CMK (cell line): ENCODE results near the gene AACS.
"Not testable (repeated sequence)": the region's sequence is repeated elsewhere in the genome, so short reads cannot be mapped to it uniquely, and the experiment has no call there.

Experiments used
- DNase-seq: peaks from one replicate; pipeline ENCODE4 v3.0.0-alpha.2; 2010; ENCODE audit warnings: low read depth

The AACS gene, protein sequence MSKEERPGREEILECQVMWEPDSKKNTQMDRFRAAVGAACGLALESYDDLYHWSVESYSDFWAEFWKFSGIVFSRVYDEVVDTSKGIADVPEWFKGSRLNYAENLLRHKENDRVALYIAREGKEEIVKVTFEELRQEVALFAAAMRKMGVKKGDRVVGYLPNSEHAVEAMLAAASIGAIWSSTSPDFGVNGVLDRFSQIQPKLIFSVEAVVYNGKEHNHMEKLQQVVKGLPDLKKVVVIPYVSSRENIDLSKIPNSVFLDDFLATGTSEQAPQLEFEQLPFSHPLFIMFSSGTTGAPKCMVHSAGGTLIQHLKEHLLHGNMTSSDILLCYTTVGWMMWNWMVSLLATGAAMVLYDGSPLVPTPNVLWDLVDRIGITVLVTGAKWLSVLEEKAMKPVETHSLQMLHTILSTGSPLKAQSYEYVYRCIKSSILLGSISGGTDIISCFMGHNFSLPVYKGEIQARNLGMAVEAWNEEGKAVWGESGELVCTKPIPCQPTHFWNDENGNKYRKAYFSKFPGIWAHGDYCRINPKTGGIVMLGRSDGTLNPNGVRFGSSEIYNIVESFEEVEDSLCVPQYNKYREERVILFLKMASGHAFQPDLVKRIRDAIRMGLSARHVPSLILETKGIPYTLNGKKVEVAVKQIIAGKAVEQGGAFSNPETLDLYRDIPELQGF

DNA sequence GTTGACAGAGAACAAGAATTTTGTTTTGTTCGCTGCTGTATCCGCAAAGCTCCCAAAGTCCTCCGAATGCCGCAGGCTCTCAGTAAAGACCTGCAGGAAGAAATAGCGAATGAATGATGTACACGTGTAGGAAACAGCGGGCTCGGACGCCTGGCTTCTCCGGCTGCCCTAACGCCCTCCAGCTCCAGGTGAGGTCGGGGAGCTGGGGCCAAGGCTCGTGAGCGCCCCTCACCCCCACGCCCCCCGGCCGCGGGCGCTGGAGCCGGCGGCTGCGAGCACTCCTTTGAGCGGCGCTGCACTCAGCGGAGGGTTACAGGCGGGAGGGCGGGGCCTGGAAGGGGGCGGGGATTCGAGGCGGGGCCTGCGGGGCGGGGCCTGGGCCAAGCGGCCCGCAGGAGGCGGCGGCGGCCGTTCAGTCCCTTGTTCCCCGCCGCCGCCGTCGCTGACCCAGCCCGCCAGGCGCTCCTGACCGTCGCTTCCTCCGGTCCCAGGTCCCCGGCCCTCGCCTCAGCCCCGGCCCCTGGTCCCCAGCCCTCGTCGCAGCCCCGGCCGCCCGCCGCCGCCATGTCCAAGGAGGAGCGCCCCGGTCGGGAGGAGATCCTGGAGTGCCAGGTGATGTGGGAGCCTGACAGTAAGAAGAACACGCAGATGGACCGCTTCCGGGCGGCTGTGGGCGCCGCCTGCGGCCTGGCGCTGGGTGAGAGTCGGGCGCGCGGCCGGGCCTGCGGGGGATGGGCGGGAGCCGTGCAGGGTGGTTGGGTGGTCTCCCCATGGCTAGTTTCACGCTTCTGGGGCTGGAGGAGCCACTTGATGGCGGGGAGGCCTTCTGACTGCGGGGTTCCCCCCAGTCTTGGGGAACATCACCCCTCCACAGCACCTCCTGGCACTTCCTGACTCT lies at the start of gene AACS:
Gene AACS (plus strand): TSS at position 415 of the 898 bp plus-strand sequence. CDS start 150 bp downstream, at position 565.
- DNase-seq = peak; percentile 45

DNA sequence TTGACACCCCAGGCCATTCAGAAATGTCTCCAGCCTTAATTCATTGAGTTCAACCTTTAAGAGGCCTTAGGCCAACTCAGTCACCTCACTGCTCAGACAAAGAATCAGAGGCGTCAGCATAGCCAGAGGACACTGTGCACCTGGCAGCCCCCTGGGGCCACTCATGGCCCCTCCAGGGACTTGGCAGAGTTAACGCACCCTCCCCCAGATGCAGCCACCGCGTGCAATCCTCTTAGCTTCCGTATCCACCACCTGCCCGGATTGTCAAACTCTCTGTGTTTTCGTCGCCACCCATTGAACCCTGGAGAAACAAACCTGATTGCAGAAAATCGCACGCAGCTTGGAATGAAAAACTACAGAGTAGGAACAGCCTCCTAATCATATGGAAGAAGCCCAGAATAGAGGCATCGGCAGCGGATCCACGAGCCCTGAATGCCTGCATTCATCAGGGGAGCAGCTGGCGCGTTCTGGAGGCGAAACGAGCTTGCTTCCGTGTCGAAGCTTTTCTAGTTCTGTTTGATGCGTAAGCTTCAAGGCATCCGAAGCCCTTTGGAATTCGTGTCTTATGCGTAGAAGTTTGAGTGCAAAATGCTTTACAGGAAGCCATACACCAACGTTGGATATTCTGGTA lies 49.4 kb upstream of the AACS start:
- DNase-seq = no peak

DNA sequence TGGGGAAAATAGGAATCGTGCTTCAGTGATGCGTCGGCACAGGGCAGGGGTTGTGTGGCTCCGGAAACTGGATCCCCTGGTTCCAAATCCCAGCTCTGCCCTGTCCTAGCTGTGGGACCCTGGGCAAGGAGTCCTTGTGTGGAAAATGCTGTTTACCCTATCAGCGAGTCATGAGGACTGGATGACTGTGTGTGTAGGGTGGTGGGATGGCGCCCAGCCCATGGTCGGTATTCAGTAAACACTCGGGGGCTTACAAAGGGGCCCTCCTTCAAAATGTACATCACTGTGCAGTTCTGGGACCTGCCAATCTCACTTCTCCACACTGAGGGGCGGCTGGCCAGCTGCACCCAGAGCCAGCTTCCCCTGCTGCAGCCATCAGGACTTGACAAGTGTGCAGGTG lies 47.4 kb upstream of the AACS start:
- no peak for DNase-seq

DNA sequence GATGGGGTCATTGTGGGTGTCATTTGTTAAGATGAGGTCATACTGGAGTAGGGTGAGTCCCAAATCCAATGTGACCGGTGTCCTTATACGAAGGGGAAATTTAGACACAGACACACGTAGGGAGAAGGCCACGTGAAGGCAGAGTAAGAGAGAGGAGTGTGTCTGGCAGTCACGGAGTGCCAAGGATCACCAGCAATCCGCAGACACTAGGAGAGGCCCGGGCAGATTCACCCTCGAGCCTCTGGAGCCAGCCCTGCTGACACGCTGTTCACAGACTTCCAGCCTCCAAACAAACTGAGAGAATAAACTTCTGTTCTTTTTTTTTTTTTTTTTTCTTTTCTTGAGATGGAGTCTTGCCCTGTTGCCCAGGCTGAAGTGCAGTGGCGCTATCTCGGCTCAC lies 46.9 kb upstream of the AACS start:
- DNase-seq = no peak

DNA sequence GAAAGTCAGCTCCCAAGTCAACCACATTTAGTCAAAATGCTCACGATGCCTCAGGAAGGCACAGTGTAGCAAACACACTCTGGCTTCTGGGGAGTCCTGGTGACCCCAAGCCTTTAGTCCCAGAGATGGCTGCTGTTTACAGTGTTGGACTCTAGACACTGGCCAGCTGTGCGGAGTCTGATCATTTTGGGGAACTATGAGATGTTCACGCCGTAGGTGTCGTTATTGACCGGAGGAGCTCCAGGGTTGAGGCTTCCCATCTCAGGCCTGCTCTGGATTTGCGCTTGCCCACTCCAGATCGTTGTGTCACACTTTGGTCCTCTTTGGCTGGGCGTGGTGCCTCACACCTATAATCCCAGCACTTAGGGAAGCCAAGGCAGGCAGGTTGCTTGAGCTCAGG lies 44.1 kb upstream of the AACS start:
- no peak for DNase-seq

DNA sequence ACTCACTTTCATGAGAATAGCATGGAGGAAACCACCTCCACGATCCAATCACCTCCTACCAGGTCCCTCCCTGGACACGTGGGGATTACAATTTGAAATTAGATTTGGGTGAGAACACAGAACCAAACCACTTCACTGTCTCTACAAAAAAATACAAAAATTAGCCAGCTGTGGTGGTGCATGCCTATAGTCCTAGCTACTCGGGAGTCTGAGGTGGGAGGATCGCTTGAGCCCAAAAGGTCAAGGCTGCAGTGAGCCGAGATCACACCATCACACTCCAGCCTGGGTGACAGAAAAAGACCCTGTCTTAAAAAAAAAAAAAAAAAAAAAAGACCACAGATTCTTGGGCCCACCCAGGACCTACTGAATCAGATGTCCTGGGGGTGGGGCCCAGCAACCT lies 43.5 kb upstream of the AACS start:
- DNase-seq = no peak

DNA sequence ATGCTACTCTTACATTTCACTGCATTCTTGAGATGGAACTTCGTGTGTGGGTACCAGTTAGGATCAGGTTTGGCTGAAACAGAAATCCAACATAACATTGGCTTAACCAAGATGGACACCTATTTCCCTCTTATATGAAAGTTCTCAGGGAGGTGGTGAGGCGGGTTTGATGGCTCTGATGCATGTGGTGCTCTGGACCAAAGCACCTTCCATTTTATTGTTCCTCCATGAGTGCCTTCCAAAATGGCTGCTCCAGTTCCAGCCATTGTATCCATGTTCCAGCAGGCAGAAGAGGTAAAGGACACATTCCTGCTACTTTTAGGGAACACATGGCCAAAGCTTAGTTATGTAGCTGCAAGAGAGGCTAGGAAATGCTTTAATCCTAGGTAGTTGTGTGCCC lies 42.2 kb upstream of the AACS start:
- no peak for DNase-seq

DNA sequence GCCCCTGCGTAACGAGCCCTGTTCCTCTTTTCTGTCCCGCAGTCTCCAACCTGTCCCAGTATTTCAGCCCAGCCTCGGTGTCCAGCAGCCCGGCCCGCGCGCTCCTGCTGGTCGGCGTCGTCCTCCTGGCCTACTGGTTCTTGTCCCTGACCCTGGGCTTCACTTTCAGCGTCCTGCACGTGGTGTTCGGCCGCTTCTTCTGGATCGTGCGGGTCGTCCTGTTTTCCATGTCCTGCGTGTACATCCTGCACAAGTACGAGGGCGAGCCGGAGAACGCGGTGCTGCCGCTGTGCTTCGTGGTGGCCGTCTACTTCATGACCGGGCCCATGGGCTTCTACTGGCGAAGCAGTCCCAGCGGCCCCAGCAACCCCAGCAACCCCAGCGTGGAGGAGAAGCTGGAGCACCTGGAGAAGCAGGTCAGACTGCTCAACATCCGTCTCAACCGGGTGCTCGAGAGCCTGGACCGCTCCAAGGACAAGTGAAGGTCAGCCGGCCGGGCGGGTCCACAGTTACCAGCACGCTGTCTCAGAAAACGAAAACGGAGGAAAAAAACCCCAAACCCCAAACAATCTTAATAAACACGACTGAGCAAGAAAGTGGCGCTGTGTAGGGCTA lies 40.2 kb upstream of the AACS start:
- DNase-seq = no peak

DNA sequence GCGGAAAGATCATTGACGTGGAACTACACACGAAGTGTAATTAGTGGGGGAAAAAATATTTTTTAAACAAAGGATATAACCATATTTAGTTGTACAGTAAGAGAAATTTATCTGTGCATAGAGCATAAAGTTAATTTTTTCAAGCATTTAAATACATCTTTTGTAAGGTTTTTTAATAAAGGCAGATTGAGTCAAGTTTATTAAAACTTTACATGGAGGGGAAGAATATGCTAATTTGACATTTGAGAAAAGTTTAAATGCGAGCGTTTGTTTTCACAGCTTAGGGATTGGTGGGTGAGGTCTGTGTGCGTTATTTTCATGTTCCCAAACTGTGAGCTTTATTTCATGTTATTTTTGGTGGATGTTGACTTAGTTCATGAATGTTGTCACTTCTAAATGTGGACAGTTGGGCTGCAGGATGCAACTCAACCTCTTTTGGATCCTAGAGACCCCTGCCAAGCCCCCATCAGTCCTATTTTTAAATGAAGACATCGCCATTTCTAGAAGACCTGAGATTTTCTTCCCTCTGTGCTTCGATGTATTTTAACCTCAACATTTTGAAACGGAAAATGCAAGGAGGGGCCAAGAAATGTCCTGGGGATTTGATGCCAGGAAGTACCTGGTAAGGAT lies 39.5 kb upstream of the AACS start:
- DNase-seq = no peak

DNA sequence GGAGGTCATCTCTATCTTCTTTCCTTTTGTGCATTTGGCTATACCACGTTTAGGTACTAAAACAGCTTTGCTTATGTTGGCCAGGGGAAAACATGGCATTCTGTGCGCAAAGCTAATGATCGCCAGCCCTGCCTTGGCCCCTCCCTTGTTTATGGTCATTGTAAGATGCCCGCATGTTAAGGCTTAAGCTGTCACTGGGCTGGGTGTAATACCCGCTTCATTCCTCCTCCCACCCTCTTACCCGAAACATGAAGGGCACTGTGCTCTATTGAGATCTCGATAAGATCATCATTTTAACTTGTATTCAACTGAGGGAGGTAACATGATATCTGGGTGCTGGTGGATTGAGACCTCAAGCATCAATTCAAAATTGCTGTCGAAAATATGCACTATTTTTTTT lies 37.1 kb upstream of the AACS start:
- DNase-seq = no peak

DNA sequence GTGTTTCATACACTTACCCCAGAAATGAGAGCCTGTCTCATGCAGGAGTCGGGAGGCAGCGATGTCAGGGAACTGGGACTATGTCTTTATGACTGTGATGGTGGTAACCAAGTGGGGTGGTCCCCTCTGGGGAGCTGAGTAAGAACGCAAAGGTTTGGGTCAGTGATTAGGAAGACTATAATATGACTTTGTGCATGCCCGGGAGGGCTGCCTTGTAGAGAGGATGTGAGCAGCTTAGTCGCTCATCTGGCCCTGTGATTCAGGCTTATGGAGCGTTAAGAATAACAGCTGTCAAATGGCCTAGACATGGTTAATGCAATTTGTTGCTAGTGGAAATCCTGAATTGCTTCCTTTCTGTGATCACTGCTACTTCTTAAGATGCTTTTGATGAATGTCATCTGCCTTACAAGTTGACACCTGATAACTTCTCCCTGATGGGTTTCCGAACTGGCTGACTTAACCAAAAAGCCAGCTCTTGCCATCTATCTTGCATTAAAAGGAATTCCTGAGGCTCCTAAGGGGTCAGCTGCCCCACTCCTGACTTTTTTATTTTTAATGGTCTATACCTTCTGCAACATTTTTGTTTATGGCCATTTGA lies 35.4 kb upstream of the AACS start:
- DNase-seq = no peak

DNA sequence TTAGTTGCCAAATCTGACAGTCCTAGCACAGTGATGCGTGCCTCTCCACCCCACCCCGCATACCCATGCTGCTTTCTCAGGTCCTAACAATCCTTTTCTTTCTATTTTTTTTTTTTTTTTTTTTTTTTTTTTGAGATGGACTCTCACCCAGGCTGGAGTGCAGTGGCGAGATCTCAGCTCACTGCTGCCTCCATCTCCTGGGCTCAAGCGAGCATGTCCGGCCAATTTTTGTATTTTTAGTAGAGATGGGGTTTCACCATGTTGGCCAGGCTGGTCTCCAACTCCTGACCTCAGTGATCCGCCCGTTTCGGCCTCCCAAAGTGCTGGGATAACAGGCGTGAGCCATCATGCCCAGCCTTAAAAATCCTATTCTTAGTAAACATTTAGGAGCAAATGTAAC lies 33.8 kb upstream of the AACS start:
- DNase-seq = not testable (repeated sequence)

DNA sequence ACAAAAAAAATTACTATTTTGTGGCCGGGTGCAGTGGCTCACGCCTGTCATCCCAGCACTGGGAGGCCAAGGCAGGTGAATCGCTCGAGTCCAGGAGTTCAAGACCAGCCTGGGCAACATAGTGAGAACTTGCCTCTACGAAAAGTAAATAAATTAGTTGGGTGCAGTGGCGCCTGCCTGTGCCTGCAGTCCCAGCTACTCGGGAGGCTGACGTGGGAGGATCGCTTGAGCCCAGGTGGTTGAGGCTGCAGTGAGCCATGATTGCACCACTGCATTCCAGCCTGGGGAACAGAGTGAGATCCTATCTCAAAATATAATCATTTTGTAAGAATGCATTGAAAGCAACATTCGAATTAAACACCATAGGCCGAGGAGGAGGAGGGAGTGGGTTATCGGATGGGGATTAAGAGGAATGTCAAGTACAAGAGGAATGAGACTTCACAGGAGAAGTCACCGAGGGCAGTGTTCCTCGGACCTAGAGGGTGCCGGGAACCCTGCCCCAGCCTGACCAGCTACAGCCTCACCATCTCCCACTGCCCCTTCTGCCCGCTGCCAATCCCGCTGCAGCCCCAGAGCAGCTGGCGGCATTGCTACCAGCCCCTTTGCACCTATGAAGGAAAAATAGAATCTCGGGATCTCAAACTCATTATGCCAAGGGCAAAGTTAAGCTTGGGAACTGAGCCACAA lies 32.6 kb upstream of the AACS start:
- no peak for DNase-seq

DNA sequence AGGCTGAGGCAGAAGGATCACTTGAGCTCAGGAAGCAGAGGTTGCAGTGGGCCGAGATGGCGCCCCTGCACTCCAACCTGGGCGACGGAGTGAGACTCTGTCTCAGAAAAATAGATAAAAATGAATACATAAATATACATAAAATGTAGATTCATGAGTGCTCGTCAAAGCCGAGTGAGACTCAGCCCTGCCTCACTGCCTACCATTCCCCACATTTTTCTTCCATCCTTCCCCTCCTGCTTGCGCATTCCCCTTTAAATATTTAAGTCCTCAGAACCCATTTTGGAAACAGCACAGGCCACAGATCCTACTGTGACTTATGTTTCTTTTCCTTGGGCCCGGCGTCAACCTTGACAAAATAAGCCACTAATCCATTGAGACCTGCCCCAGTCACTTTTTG lies 31.9 kb upstream of the AACS start:
- DNase-seq = no peak

DNA sequence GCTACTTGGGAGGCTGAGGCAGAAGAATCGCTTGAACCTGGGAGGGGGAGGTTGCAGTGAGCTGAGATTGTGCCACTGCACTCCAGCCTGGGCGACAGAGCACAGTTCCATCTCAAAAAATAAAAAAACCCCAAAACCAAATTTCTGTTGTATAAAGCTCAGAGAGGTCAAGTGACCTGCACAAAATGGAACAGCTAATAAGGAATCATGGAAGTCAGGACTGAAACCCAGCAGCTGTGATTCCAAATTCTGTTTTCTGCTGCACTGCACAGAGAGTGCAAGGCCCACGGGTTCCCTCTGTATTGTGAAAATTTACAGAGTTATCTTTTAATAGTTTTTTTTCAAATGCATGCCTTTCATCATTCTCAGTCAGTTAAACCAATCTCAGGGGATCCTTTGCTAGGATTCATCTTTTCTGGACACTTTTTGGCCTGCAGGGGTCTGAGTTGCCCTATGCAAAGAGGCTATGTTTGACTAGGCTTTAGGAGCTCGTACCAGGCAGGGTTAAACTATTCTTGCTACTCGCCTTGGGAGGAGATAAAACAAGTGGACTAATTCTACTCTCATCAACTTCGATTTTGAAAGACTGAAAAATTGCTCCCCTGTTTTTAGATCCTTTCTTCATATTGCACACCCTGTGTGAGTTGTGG lies 26.1 kb upstream of the AACS start:
- DNase-seq = no peak

DNA sequence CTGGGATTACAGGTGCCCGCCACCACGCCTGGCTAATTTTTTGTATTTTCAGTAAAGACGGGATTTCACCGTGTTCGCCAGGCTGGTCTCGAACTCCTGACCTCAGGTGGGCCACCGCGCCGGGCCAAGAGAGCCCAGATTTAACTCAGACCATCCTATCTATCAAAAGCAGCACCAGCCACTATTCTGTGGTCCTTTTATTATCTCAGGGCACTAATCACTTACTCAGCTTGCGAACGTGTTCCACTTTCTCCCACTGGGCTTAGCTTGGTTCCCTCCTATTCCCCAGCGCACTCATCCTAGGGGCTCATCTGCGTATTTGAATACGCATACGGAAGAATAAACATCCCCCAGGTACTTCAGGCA lies 16.2 kb upstream of the AACS start:
- DNase-seq = no peak

DNA sequence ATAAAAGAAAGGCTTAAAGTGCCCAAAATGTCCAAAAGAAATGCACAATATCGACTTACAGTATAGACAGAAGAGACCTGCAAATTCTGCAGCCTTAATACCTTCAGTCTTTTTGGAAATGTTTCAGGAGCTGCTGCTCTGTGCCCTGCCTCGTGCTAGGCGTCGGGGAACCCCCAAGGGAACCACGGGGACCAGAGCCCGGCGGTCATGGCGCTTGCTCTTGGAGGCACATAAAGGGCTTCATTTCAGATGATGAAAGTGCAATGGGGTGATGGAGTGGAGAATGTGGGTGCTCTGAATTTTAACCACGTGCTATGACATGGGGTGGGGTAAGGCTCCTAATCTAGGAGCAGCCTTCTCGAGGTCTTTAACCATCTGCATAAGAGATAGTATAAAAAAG lies 14.8 kb upstream of the AACS start:
- DNase-seq = no peak

DNA sequence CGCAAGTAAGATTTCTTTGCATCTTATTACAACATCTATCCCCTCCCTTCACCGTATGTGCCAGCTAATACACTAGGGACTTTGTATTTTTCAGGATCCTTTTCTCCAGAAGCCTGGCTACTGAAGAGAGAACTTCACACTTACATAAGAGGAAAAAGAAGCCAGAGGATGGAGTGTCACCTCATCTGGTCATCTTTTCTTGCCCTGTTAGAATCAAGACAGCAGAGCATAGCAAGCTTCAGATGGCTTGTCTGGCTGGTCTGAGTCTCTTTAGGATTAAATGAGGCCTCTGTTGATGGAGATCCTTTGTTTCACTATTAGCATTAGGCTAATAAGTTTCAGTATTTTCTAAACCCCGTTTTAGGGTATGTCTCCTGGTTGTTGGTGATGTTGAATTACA lies 14.4 kb upstream of the AACS start:
- no peak for DNase-seq

DNA sequence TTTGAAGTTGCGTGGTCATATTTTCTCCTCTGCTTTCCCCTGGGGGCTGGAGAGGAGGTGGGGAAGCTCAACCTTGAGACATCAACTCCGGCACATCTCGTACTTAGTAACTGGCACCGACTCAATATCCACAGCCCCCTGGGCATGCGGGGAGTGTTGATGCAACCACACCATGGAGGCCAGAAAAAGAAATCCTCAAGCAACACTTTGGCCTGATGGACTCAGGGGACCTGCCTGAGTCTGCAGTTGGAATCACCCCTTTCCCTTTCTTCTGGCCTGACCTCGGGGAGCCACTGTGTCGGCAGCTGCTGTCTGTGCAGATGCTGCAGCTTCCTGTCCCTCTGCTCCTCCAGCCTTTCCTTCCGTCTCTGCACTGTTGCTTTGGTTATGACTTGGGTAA lies 11.4 kb upstream of the AACS start:
- DNase-seq = no peak

DNA sequence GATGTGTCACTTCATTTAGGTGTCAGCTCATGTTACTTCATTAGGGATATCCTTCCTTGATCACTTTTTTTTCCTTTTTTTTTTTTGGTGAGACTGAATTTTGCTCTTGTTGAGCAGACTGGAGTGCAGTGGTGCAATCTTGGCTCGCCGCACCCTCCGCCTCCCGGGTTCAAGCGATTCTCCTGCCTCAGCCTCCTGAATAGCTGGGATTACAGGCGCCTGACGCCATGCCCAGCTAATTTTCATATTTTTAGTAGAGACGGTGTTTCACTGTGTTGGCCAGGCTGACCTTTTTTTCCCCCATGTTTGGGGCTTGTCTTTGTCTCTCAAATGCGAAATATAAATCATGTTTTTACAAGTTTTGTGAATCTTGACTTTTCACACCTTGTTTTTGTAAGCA lies 9.6 kb upstream of the AACS start:
- no peak for DNase-seq
